GM10266 (cell line): ENCODE data around the gene PNMA1.

Experiments used
- DNase-seq: peaks from one replicate; pipeline ENCODE4 v3.0.0; 2012; ENCODE audit errors: extremely low spot score
- CTCF ChIP-seq: IDR thresholded peaks from 2 replicates; pipeline ENCODE4 v1.5.1; 2012; ENCODE audit warnings: mild to moderate bottlenecking, low read depth; ENCODE audit not compliant: control insufficient read depth, insufficient read depth; ENCODE audit errors: missing control alignments

The PNMA1 gene

GRCh38 chr14:73754911-73755360, 40.8 kb upstream of the PNMA1 start:
- no peak for DNase-seq
- no peak for TF ChIP-seq CTCF

GRCh38 chr14:73753887-73754795, 40.0 kb upstream of the PNMA1 start:
- no peak for TF ChIP-seq CTCF
- peak; percentile 73 for DNase-seq

GRCh38 chr14:73753124-73753886, 39.1 kb upstream of the PNMA1 start:
- TF ChIP-seq CTCF: no peak
- no peak for DNase-seq

- no peak for DNase-seq
- peak; percentile 24 for TF ChIP-seq CTCF
Observed at GRCh38 chr14:73752297-73752992, 38.3 kb upstream of the PNMA1 start.

GRCh38 chr14:73751157-73751691, 37.0 kb upstream of the PNMA1 start:
- no peak for TF ChIP-seq CTCF
- DNase-seq: no peak

GRCh38 chr14:73750531-73750901, 36.3 kb upstream of the PNMA1 start:
- TF ChIP-seq CTCF: no peak
- no peak for DNase-seq
